RWPE1 (cell line): ENCODE data around the gene ZNF487.
A peak's percentile ranks its signal among the peaks of the same experiment; 100 is the strongest.

Experiments
- CTCF ChIA-PET: fragments of 350-600 bp; sonication (Branson Sonifier 250); formaldehyde crosslinking; extraction: SDS; loops from one replicate; lab custom pipeline; 2021; lab: Yijun Ruan, JAX
- POLR2A ChIA-PET: fragments of 400-600 bp; formaldehyde crosslinking; extraction: SDS; loops from one replicate; lab custom pipeline; 2020; ENCODE audit warnings: antibody characterized with exemption; ENCODE audit not compliant: low non-redundant PET; lab: Yijun Ruan, JAX
- DNase-seq: peaks from one replicate; pipeline ENCODE4 v3.0.0; 2012; ENCODE audit warnings: low spot score
- H3K27ac ChIP-seq: fragments of 450-650 bp; 2 replicates; pipeline ENCODE4 v1.5.1; 2017
- CTCF ChIP-seq: fragments of 450-650 bp; conservative IDR thresholded peaks from 2 replicates; pipeline ENCODE4 v1.5.1; 2017; ENCODE audit warnings: low read depth, mild to moderate bottlenecking

Gene ZNF487

GRCh38 chr10:43403911-43404703, 32.8 kb upstream of the ZNF487 start:
- ChIA-PET CTCF (interaction anchor here (0.7 kb wide), 1 partner anchor 11 kb away, joined by 5 read pairs; no protein-coding TSS in a partner anchor), POLR2A (no interaction called here)
- TF ChIP-seq CTCF: no peak
- no peak for DNase-seq
- peak overlapping the region; percentile 68 for H3K27ac ChIP-seq

GRCh38 chr10:43404704-43405084, 32.2 kb upstream of the ZNF487 start:
- no peak for TF ChIP-seq CTCF
- ChIA-PET CTCF (no interaction called here), POLR2A (no interaction called here)
- peak overlapping the region; percentile 68 for H3K27ac ChIP-seq
- no peak for DNase-seq

GRCh38 chr10:43407148-43407575, 29.7 kb upstream of the ZNF487 start:
- DNase-seq: no peak
- H3K27ac ChIP-seq: peak overlapping the region; percentile 96
- no peak for TF ChIP-seq CTCF
- ChIA-PET POLR2A (interaction anchor here (0.7 to 0.8 kb wide), 2 partner anchors 13 to 25 kb away, joined by 3 to 4 read pairs; no protein-coding TSS in a partner anchor), CTCF (no interaction called here)

- H3K27ac ChIP-seq: peak overlapping the region; percentile 96
- ChIA-PET POLR2A (interaction anchor here (0.7 to 0.8 kb wide), 2 partner anchors 14 to 24 kb away, joined by 3 to 4 read pairs; no protein-coding TSS in a partner anchor), CTCF (interaction anchor here (0.6 kb wide), 1 partner anchor 29 kb away, joined by 3 read pairs; the partner anchor contains the start of gene ZNF487)
- peak; percentile 82 for DNase-seq
- peak; percentile 31 for TF ChIP-seq CTCF
Measured at GRCh38 chr10:43407576-43408330, 29.2 kb upstream of the ZNF487 start.

- peak; percentile 5; the same call in 1 of the 2 replicates for TF ChIP-seq CTCF
- peak; percentile 42 for DNase-seq
- CTCF ChIA-PET: no interaction called here
- POLR2A ChIA-PET: no interaction called here
- H3K27ac ChIP-seq: peak overlapping the region; percentile 96
Measured at GRCh38 chr10:43408331-43408709, 28.6 kb upstream of the ZNF487 start.

- peak within 1 kb of the TSS; percentile 96 for H3K27ac ChIP-seq
- peak; percentile 90 for DNase-seq
- TF ChIP-seq CTCF: no peak
- ChIA-PET CTCF (no interaction called here), POLR2A (interaction anchor here (0.6 to 1.4 kb wide), 3 partner anchors 11 to 1034 kb away, joined by 3 to 4 read pairs (median 4); no protein-coding TSS in a partner anchor)
Measured at GRCh38 chr10:43408710-43409384, 28.1 kb upstream of the ZNF487 start, which contains the start of gene HNRNPF. Gene HNRNPF (minus strand): TSS chr10:43409186. CDS start chr10:43387884, 21,302 bp downstream.
